GM12891 (cell line): Measurements from ENCODE around the gene PIR.

ENCODE experiments used
- POLR2A ChIP-seq: IDR thresholded peaks from 2 replicates; pipeline ENCODE4 v1.6.1; 2011; ENCODE audit warnings: low read depth, low read length, control low read depth
- POLR2AphosphoS5 ChIP-seq: IDR thresholded peaks from 2 replicates; pipeline ENCODE4 v1.6.1; 2011; ENCODE audit warnings: low read depth, low read length, control low read depth
- POU2F2 ChIP-seq: IDR thresholded peaks from 2 replicates; pipeline ENCODE4 v1.6.1; 2011; ENCODE audit warnings: low read depth, mild to moderate bottlenecking, control low read depth, low read length, moderate library complexity
- SPI1 ChIP-seq: IDR thresholded peaks from 2 replicates; pipeline ENCODE4 v1.6.1; 2011; ENCODE audit warnings: low read depth, low read length, control low read depth
- TAF1 ChIP-seq: IDR thresholded peaks from 2 replicates; pipeline ENCODE4 v1.6.1; 2011; ENCODE audit warnings: low read depth, low read length, control low read depth

DNA sequence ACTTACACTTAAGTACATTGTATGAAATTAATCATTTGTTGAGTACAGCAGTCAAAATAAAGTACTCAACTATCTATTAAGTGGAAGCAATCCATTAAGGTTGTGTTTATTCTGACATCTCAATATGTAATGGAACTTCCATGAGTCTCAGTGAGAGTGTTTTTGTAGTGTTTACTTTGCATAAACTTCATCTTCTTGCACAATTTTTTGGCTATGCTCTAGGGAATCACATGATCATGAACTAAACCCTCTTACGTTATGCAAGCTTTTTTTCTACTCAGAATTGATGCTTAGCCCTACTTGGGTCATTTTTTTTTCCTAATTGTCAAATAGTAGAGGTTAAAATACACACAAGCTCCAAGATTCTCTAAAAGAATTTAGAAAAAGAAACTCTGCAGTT lies 136.7 kb downstream of the PIR start:
- TF ChIP-seq POLR2A (no peak), POLR2AphosphoS5 (no peak), TAF1 (no peak), SPI1 (no peak), POU2F2 (no peak)
